Immature natural killer cell (primary cell): ENCODE measurements around the gene RGP1. TPM values are rescaled to one million over a fixed set of nuclear protein-coding genes. Genes with fewer than 3 reads are reported as not detected.

ENCODE experiments used
- DNase-seq, 3 donors: peaks; one replicate each; pipeline ENCODE4 v3.0.0; 2022; ENCODE audit warnings: mixed read lengths in 1 of 3
- H3K27ac Mint-ChIP-seq, 6 donors: one replicate each; pipeline ENCODE4 v1.8.0; 2020; ENCODE audit warnings: mixed read lengths in 6 of 6, mild to moderate bottlenecking in 5 of 6, inconsistent platforms in 4 of 6, moderate library complexity in 3 of 6
- H3K27me3 Mint-ChIP-seq, 3 donors: one replicate each; pipeline ENCODE4 v1.8.0; 2020 to 2021; ENCODE audit warnings: low read depth in 3 of 3, mild to moderate bottlenecking in 3 of 3, mixed read lengths in 3 of 3, moderate library complexity in 3 of 3, inconsistent platforms in 1 of 3
- H3K36me3 Mint-ChIP-seq, 3 donors: one replicate each; pipeline ENCODE4 v1.8.0; 2020; ENCODE audit warnings: mixed read lengths in 3 of 3, inconsistent platforms in 2 of 3, mild to moderate bottlenecking in 2 of 3
- H3K4me1 Mint-ChIP-seq, 2 donors: one replicate each; pipeline ENCODE4 v1.8.0; 2020; ENCODE audit warnings: inconsistent platforms in 2 of 2, mild to moderate bottlenecking in 2 of 2, mixed read lengths in 2 of 2, moderate library complexity in 1 of 2
- H3K4me3 Mint-ChIP-seq, 5 donors: one replicate each; pipeline ENCODE4 v1.8.0; 2020; ENCODE audit warnings: mild to moderate bottlenecking in 5 of 5, mixed read lengths in 5 of 5, inconsistent platforms in 3 of 5, moderate library complexity in 3 of 5
- H3K9me3 Mint-ChIP-seq, 6 donors: one replicate each; pipeline ENCODE4 v1.8.0; 2020; ENCODE audit warnings: mild to moderate bottlenecking in 6 of 6, mixed read lengths in 6 of 6, inconsistent platforms in 4 of 6, moderate library complexity in 3 of 6
- polyA plus RNA-seq, 3 donors: library from polyadenylated mRNA; unstranded; fragments of 300-500 nt; fragmentation: Illumina TruSeq; gene quantifications; one replicate each; pipeline ENCODE4 v1.2.3, GENCODE V29; 2021

The RGP1 gene
- polyA plus RNA-seq, 3 donors from 2014 or later, result 5.4 to 10.6 (median 8.2) TPM

- Mint-ChIP-seq H3K36me3 (peaks cover 25 to 75% (median 38%) of the 10 kb centered on the region in 3 donors), H3K9me3 (no peaks in the 10 kb centered on the region), H3K4me1 (no peaks in the 10 kb centered on the region), H3K27me3 (peaks cover 0 to 5% (median 2%) of the 10 kb centered on the region in 3 donors), H3K4me3 (no peak overlapping the region), H3K27ac (peak overlapping the region in 1 of 6 donors; percentile 61)
- DNase-seq, result no peak
Measured at GRCh38 chr9:35713578-35713977, 35.5 kb upstream of the RGP1 start.

- Mint-ChIP-seq H3K4me3 (no peak overlapping the region), H3K27ac (peak overlapping the region in 3 of 6 donors; percentile 5 to 40 (median 39)), H3K4me1 (no peaks in the 10 kb centered on the region), H3K27me3 (peaks cover 0 to 5% (median 2%) of the 10 kb centered on the region in 3 donors), H3K9me3 (no peaks in the 10 kb centered on the region), H3K36me3 (peaks cover 26 to 70% (median 35%) of the 10 kb centered on the region in 3 donors)
- DNase-seq, result no peak
Measured at GRCh38 chr9:35714123-35714522, 35.0 kb upstream of the RGP1 start.

GRCh38 chr9:35714579-35715252, 34.4 kb upstream of the RGP1 start:
- no peak for DNase-seq
- no peak overlapping the region for H3K4me3 Mint-ChIP-seq
- H3K36me3 Mint-ChIP-seq, result peaks cover 32 to 73% (median 40%) of the 10 kb centered on the region in 3 donors
- H3K4me1 Mint-ChIP-seq, result no peaks in the 10 kb centered on the region
- peaks cover 0 to 7% (median 2%) of the 10 kb centered on the region in 3 donors for H3K27me3 Mint-ChIP-seq
- H3K9me3 Mint-ChIP-seq, result no peaks in the 10 kb centered on the region
- H3K27ac Mint-ChIP-seq, result peak overlapping the region in 4 of 6 donors; percentile 40 to 66 (median 48)

GRCh38 chr9:35716230-35716629, 32.9 kb upstream of the RGP1 start:
- Mint-ChIP-seq H3K4me3 (no peak overlapping the region), H3K9me3 (no peaks in the 10 kb centered on the region), H3K36me3 (peaks cover 32 to 69% (median 35%) of the 10 kb centered on the region in 3 donors), H3K4me1 (no peaks in the 10 kb centered on the region), H3K27me3 (peaks cover 0 to 5% (median 2%) of the 10 kb centered on the region in 3 donors), H3K27ac (peak overlapping the region in 5 of 6 donors; percentile 36 to 78 (median 74))
- DNase-seq, result no peak

- no peaks in the 10 kb centered on the region for H3K9me3 Mint-ChIP-seq
- peak overlapping the region in 3 of 6 donors; percentile 20 to 74 (median 36) for H3K27ac Mint-ChIP-seq
- DNase-seq, result no peak
- no peak overlapping the region for H3K4me3 Mint-ChIP-seq
- peaks cover 0 to 5% (median 2%) of the 10 kb centered on the region in 3 donors for H3K27me3 Mint-ChIP-seq
- peaks cover 0 to 5% of the 10 kb centered on the region in 2 donors for H3K4me1 Mint-ChIP-seq
- peaks cover 40 to 70% (median 41%) of the 10 kb centered on the region in 3 donors for H3K36me3 Mint-ChIP-seq
Measured at GRCh38 chr9:35717132-35717870, 31.8 kb upstream of the RGP1 start.

- Mint-ChIP-seq H3K4me3 (no peak overlapping the region), H3K4me1 (peaks cover 0 to 6% of the 10 kb centered on the region in 2 donors), H3K36me3 (peaks cover 41 to 74% (median 55%) of the 10 kb centered on the region in 3 donors), H3K27me3 (peaks cover 0 to 5% (median 0%) of the 10 kb centered on the region in 3 donors), H3K27ac (peak overlapping the region in 2 of 6 donors; percentile 10 to 85), H3K9me3 (no peaks in the 10 kb centered on the region)
- no peak for DNase-seq
Measured at GRCh38 chr9:35718721-35719511, 30.2 kb upstream of the RGP1 start.

- Mint-ChIP-seq H3K4me3 (no peak overlapping the region), H3K36me3 (peaks cover 43 to 72% (median 58%) of the 10 kb centered on the region in 3 donors), H3K27me3 (peaks cover 0 to 5% (median 0%) of the 10 kb centered on the region in 3 donors), H3K27ac (peak overlapping the region in 2 of 6 donors; percentile 35 to 44), H3K4me1 (peaks cover 2 to 8% of the 10 kb centered on the region in 2 donors), H3K9me3 (no peaks in the 10 kb centered on the region)
- no peak for DNase-seq
Measured at GRCh38 chr9:35719546-35719945, 29.5 kb upstream of the RGP1 start.

GRCh38 chr9:35723426-35723825, 25.7 kb upstream of the RGP1 start:
- Mint-ChIP-seq H3K27ac (peak overlapping the region in 2 of 6 donors; percentile 19 to 45), H3K4me1 (peaks cover 10 to 18% of the 10 kb centered on the region in 2 donors), H3K36me3 (peaks cover 25 to 53% (median 48%) of the 10 kb centered on the region in 3 donors), H3K9me3 (no peaks in the 10 kb centered on the region), H3K27me3 (peaks cover 0 to 4% (median 0%) of the 10 kb centered on the region in 3 donors), H3K4me3 (no peak overlapping the region)
- DNase-seq, result no peak

GRCh38 chr9:35723908-35724307, 25.2 kb upstream of the RGP1 start:
- DNase-seq, result no peak

GRCh38 chr9:35725362-35725761, 23.7 kb upstream of the RGP1 start:
- peak overlapping the region in 2 of 6 donors; percentile 29 to 36 for H3K27ac Mint-ChIP-seq
- H3K36me3 Mint-ChIP-seq, result peaks cover 16 to 41% (median 39%) of the 10 kb centered on the region in 3 donors
- peak overlapping the region in 1 of 5 donors; percentile 21 for H3K4me3 Mint-ChIP-seq
- no peak for DNase-seq
- peaks cover 10 to 18% of the 10 kb centered on the region in 2 donors for H3K4me1 Mint-ChIP-seq
- peaks cover 0 to 2% (median 0%) of the 10 kb centered on the region in 3 donors for H3K27me3 Mint-ChIP-seq
- H3K9me3 Mint-ChIP-seq, result no peaks in the 10 kb centered on the region

More at GRCh38 chr9:35723908-35724307, 25.2 kb upstream of the RGP1 start:
- Mint-ChIP-seq H3K27me3 (peaks cover 0 to 4% (median 0%) of the 10 kb centered on the region in 3 donors), H3K9me3 (no peaks in the 10 kb centered on the region), H3K36me3 (peaks cover 23 to 52% (median 47%) of the 10 kb centered on the region in 3 donors), H3K27ac (no peak overlapping the region), H3K4me3 (no peak overlapping the region), H3K4me1 (peaks cover 10 to 18% of the 10 kb centered on the region in 2 donors)

- H3K27me3 Mint-ChIP-seq, result peaks cover 0 to 2% (median 0%) of the 10 kb centered on the region in 3 donors
- H3K9me3 Mint-ChIP-seq, result no peaks in the 10 kb centered on the region
- H3K36me3 Mint-ChIP-seq, result peaks cover 13 to 33% (median 30%) of the 10 kb centered on the region in 3 donors
- no peak overlapping the region for H3K4me3 Mint-ChIP-seq
- H3K4me1 Mint-ChIP-seq, result peaks cover 10 to 16% of the 10 kb centered on the region in 2 donors
- DNase-seq, result peak; percentile 30 to 45 (median 35)
- peak overlapping the region in 1 of 6 donors; percentile 93 for H3K27ac Mint-ChIP-seq
Measured at GRCh38 chr9:35726931-35727330, 22.2 kb upstream of the RGP1 start.

- DNase-seq, result no peak
- H3K9me3 Mint-ChIP-seq, result no peaks in the 10 kb centered on the region
- no peak overlapping the region for H3K4me3 Mint-ChIP-seq
- peaks cover 8 to 25% (median 23%) of the 10 kb centered on the region in 3 donors for H3K36me3 Mint-ChIP-seq
- peaks cover 13 to 17% of the 10 kb centered on the region in 2 donors for H3K4me1 Mint-ChIP-seq
- H3K27me3 Mint-ChIP-seq, result peaks cover 0 to 2% (median 0%) of the 10 kb centered on the region in 3 donors
- no peak overlapping the region for H3K27ac Mint-ChIP-seq
Measured at GRCh38 chr9:35727676-35728040, 21.4 kb upstream of the RGP1 start.
